ENCODE data around the gene HIGD2A.

The HIGD2A gene

GRCh38 chr5:176366232-176366894, 22.2 kb upstream of the HIGD2A start:
- no peak for DNase-seq

GRCh38 chr5:176368726-176369125, 19.8 kb upstream of the HIGD2A start:
- no peak for DNase-seq

GRCh38 chr5:176369934-176370711, 18.4 kb upstream of the HIGD2A start:
- DNase-seq = no peak

DNA sequence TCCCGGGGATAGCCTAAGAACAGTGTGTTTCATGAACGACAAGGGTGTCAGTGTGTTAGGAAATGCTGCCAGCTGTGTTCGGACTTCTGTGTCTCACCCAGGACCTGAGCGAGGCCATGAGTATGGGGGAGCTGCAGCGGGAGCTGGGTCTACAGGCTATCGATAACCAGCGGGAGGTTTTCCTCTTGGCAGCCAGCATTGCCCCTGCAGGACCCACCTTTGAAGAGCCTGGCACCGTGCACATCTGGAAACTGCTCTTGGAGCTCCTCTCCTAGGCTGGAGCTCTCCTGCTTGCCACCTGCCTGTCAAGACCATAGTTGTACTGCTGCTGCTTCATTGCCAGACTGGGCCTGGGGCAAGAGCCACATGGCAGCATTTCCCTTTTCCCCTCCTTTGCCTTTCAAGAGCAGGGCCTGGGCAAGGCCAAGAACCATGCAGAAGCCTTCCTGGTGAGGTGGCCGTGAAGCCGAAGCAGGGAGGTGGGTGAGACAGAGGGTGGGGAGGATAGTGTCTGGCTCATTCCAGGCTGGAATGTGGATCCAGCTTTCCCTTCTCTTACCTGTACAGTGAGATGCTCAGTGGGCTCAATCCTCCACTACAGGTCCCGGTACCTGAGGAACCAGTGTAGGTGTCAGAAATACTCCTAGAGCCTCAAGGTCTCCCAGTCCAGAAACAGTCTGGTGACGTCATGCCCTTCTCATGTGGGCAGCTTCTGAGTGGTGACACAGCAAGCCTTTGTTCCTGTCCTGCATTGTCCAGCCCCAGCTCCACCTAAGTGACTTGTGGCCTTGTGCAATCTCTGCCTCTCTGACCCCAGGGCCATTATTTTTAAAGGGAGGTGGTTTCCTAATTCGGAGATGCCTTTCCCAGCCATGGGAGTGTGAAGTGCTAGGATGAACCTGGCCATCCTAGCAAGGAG, 16.7 kb upstream of the HIGD2A start:
- no peak for DNase-seq

DNA sequence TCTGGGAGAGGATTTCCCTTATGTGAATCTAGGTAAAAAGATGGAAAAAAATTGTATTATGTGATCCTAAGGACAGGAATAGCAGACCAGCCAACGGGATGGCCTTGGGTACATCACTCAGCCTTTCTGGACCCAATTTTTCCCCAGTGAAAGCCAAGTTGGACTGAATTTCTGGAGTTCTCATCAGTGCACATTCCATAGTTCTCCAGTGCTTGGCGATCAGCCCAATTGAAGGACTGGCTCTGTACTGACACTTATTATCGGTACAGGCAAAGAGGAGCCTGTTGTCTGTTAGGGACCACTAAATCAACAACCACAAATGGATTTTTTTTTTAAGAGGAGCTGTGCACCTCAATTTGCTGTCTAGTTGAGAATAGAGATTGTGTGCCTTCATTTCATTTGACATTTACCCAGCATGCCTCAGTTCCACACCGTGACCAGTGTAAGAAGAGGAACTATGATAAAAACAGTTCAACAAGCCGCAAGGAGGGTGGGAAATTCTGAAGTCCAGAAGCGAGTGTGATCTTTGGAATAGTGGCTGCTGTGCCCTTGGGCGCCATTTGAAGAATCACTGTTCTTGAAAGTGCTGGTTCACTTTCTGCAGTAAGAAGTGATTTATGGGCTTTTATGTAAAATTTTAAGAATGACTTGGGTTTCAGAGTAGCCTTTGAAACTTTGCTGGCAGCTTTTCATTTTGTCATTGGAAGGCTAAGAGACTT, 15.3 kb upstream of the HIGD2A start:
- no peak for DNase-seq

GRCh38 chr5:176379881-176380280, 8.7 kb upstream of the HIGD2A start:
- DNase-seq = no peak

DNA sequence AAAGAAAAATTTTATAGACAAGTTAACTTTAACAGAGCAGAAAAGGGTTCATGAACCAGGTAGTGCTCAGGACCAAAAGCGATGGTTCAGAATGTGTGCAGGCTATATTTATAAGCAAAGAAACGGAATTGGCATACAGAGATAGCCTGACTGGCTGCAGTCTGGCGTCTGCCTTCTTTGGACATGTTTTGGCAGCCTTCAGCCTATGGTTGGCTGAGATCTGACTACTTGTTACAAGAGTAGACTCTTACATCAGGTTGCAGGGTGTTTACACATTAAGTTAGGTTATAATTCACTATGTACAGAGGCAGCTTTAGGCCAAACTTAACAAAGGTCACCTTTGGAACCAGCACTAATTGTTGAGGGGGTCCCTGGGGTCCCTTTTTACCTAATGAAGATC, 7.1 kb upstream of the HIGD2A start:
- no peak for DNase-seq

GRCh38 chr5:176381979-176382378, 6.6 kb upstream of the HIGD2A start:
- DNase-seq = no peak

GRCh38 chr5:176382721-176383120, 5.8 kb upstream of the HIGD2A start:
- DNase-seq = no peak

GRCh38 chr5:176383248-176383905, 5.2 kb upstream of the HIGD2A start:
- no peak for DNase-seq

DNA sequence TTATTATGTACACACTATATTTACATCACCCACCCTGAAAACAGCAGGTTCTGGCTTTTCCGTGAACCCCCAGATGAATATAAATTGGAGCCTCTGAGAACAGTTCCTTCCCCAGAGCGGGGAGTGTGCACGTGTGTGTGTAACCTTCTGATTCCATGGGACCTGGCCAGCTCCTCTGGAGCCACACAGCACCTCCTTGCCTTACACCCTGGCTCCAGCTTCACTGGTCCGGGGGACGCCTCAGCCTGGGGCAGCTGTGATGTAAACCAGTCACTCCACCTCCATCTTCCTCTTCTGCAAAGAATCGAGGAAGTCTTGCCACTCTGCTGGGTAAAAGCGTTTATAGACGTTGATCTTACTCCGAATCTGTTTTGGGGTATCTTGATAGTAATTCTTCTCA, 4.6 kb upstream of the HIGD2A start:
- DNase-seq = no peak

DNA sequence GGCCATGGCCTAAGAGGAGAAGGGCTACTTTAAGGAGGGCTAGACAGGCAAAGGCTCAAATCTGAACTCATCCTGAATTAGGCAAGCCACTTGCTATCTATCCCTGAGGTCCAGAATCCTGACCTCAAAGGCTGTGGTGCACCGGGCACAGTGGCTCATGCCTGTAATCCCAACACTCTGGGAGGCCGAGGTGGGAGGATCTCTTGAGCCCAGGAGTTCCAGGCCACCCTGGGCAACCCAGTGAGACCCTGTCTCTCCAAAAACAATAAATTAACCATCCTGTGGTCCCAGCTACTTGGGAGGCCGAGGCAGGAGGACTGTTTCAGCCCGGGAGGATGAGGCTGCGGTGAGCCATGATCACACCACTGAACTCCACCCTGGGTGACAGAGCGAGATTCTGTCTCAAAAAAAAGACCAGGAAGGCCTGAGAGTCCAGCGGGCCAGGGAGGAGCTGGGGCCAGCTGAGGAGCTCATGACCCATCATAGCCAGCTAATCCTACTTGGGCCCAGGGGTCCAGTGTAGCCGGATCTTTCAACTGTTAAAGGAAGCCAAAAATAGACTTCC, 4.1 kb upstream of the HIGD2A start:
- no peak for DNase-seq

GRCh38 chr5:176384991-176385390, 3.6 kb upstream of the HIGD2A start:
- no peak for DNase-seq

DNA sequence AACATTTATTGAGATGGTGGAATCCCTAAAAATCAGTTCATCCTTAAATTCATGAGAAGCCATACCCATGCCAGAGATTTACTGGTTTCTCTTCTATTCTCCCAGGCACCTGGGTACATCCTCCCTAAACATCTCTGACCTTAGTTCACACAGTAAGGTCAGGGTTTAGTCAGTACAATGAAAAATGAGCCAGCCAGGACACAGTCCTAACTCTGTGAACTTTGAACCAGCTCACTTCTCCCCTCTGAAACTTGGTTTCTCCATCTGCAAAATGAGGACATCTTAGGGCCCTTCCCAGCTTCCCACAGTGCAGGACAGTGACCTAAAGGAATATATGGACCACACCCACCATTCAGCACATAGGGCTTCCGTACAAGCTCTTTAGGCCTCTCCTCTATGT, 2.1 kb upstream of the HIGD2A start:
- DNase-seq = no peak

- DNase-seq = no peak
Measured at GRCh38 chr5:176387384-176387925, 1.1 kb upstream of the HIGD2A start.

DNA sequence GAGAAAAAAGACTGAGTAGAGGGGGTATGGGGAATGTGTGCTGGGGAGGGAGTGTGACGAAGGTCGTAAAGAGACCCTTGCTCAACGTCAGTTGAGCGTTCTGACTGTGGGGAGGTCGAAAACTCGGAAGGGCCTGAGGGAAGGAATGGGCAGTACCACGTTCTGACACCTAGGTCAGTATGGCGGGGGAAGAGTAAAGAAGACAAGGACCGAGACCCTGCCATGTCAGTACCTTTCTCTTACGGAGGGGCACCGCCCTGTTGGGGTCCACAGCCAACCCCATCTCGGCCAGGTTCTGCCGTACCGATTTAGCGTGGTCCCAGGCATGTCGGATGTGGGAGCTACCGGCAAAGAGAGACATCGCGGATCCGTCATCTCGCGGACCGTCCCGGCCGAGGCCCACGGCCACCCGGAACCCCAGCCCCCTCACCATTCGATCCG, 528 bp upstream of the HIGD2A start:
- peak; percentile 69 for DNase-seq

DNA sequence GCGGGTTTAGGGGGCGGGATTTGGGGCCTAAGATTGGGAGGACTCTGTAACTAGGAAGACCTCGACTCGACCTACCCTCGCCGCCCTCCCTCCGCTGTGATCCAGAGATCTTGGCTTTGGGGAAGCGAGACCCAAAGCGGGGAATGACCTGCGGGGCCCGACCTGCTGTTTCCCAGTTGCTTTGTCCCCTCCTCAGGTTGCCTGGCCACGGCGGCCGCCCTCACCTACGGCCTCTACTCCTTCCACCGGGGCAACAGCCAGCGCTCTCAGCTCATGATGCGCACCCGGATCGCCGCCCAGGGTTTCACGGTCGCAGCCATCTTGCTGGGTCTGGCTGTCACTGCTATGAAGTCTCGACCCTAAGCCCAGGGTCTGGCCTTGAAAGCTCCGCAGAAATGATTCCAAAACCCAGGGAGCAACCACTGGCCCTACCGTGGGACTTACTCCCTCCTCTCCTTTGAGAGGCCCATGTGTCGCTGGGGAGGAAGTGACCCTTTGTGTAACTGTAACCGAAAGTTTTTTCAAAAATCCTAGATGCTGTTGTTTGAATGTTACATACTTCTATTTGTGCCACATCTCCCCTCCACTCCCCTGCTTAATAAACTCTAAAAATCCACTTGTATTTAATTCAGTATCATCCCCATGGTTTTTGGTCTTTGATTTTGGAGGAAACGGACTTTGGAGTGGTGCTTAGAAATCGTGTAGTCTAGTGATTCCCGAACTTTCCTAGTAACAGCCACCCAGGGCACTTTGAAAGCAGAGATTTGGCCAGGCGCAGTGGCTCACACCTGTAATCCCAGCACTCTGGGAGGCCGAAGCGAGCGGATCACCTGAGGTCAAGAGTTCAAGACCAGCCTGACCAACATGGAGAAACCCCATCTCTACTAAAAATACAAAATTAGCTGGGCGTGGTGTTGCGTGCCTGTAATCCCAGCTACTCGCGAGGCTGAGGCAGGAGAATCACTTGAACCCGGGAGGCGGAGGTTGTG, 878 bp downstream of the HIGD2A start:
- DNase-seq = peak; percentile 96

DNA sequence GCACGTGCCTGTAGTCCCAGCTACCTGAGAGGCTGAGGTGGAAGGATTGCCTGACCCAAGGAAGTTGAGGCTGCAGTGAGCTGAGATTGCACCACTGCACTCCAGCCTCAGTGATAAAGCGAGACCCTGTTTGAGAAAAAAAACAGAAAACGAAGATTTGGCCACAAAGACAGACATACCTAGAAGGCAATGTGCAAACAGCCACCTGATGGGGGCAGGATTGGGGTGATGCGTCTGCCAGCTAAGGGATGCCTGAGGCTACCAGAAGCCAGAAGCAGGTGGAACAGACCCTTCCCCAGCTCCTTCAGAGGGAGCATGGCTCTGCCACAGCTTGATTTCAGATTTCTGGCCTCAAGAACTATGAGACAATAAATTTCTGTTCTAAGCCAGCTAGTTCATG, 2.9 kb downstream of the HIGD2A start:
- DNase-seq = no peak

- no peak for DNase-seq
Measured at GRCh38 chr5:176391999-176392398, 3.4 kb downstream of the HIGD2A start.

GRCh38 chr5:176392526-176392925, 4.0 kb downstream of the HIGD2A start:
- DNase-seq = no peak
